Common myeloid progenitor, CD34-positive (primary cell): Measurements from ENCODE around the gene SLC24A3.
A peak's percentile ranks its signal among the peaks of the same experiment; 100 is the strongest.

Experiments
- CTCF ChIA-PET: fragments of 350-600 bp; sonication (Branson Sonifier 250); formaldehyde crosslinking; loops from one replicate; lab custom pipeline; 2021; ENCODE audit warnings: antibody characterized with exemption; lab: Charles Lee
- POLR2A ChIA-PET: fragments of 350-600 bp; sonication (Branson Sonifier 250); formaldehyde crosslinking; loops from one replicate; lab custom pipeline; 2021; ENCODE audit warnings: antibody characterized with exemption; lab: Charles Lee
- DNase-seq, 3 donors: peaks; one replicate each; pipeline versions ENCODE4 v3.0.0 to v3.0.0-alpha.2; 2013
- H3K27ac ChIP-seq, 2 experiments: 1 replicate in 1 of 2; 2 replicates in 1 of 2; pipeline ENCODE4 v1.7.0; 2013; ENCODE audit warnings: inconsistent platforms in 2 of 2, low read length in 2 of 2, mild to moderate bottlenecking in 2 of 2, low read depth in 1 of 2, moderate library complexity in 1 of 2; ENCODE audit not compliant: severe bottlenecking in 2 of 2, insufficient read depth in 1 of 2, poor library complexity in 1 of 2
- H3K27me3 ChIP-seq, 5 experiments: replicated peaks in 2 of 5; 1 replicate in 3 of 5; 2 replicates in 2 of 5; pipeline versions ENCODE4 v1.6.1 to v1.7.0; 2013; ENCODE audit warnings: low read length in 4 of 5, mild to moderate bottlenecking in 2 of 5, moderate library complexity in 2 of 5, inconsistent platforms in 1 of 5; ENCODE audit not compliant: insufficient read depth in 5 of 5, control insufficient read depth in 4 of 5
- H3K36me3 ChIP-seq, 4 experiments: 1 replicate in 2 of 4; 2 replicates in 2 of 4; pipeline versions ENCODE4 v1.6.1 to v1.7.0; 2013; ENCODE audit warnings: low read length in 3 of 4, control low read depth in 1 of 4, mild to moderate bottlenecking in 1 of 4; ENCODE audit not compliant: control insufficient read depth in 4 of 4, insufficient read depth in 4 of 4
- H3K4me1 ChIP-seq, 4 experiments: 1 replicate in 3 of 4; 2 replicates in 1 of 4; pipeline versions ENCODE4 v1.6.1 to v1.7.1; 2013; ENCODE audit warnings: low read length in 3 of 4, mild to moderate bottlenecking in 3 of 4, control low read depth in 1 of 4, inconsistent platforms in 1 of 4, moderate library complexity in 1 of 4; ENCODE audit not compliant: control insufficient read depth in 4 of 4, insufficient read depth in 4 of 4; ENCODE audit errors: control extremely low read depth in 1 of 4
- H3K4me3 ChIP-seq, 7 experiments: 1 replicate in 4 of 7; 2 replicates in 3 of 7; pipeline versions ENCODE4 v1.5.1 to v1.7.0; 2013; ENCODE audit warnings: mild to moderate bottlenecking in 7 of 7, low read length in 6 of 7, moderate library complexity in 6 of 7, inconsistent platforms in 2 of 7, low read depth in 2 of 7, control low read depth in 1 of 7; ENCODE audit not compliant: insufficient read depth in 4 of 7, control insufficient read depth in 1 of 7; ENCODE audit errors: extremely low read depth in 1 of 7
- H3K9me3 ChIP-seq, 5 experiments: 1 replicate in 4 of 5; 2 replicates in 1 of 5; pipeline versions ENCODE4 v1.6.1 to v1.7.1; 2013; ENCODE audit warnings: low read length in 4 of 5, mild to moderate bottlenecking in 2 of 5, inconsistent platforms in 1 of 5, low read depth in 1 of 5, moderate library complexity in 1 of 5; ENCODE audit not compliant: control insufficient read depth in 4 of 5, insufficient read depth in 2 of 5; ENCODE audit errors: control extremely low read depth in 1 of 5
- WGBS: methylation state at CpG from one replicate; pipeline ENCODE4 v1.1.5; 2013; ENCODE audit not compliant: insufficient coverage; 5-methylcytosine and 5-hydroxymethylcytosine counted together

The SLC24A3 gene

GRCh38 chr20:19465536-19465935 lies 253.1 kb downstream of the SLC24A3 start:
- ChIA-PET POLR2A (no interaction called here), CTCF (no interaction called here)
- 0% methylated on average over 2 of the region's 2 CpGs for WGBS
- H3K27me3 ChIP-seq: no peaks in the 10 kb centered on the region
- no peaks in the 10 kb centered on the region for H3K9me3 ChIP-seq
- H3K4me3 ChIP-seq: no peak overlapping the region
- H3K4me1 ChIP-seq: peaks cover 6 to 18% (median 11%) of the 10 kb centered on the region in 4 experiments
- no peaks in the 10 kb centered on the region for H3K36me3 ChIP-seq
- peak; percentile 57 to 93 (median 88) for DNase-seq
- H3K27ac ChIP-seq: no peak overlapping the region

- WGBS: 100% methylated on average over 7 of the region's 10 CpGs
- no peaks in the 10 kb centered on the region for H3K36me3 ChIP-seq
- H3K4me1 ChIP-seq: peaks cover 6 to 18% (median 11%) of the 10 kb centered on the region in 4 experiments
- DNase-seq: no peak
- H3K9me3 ChIP-seq: no peaks in the 10 kb centered on the region
- CTCF ChIA-PET: no interaction called here
- H3K27ac ChIP-seq: no peak overlapping the region
- no peak overlapping the region for H3K4me3 ChIP-seq
- POLR2A ChIA-PET: no interaction called here
- no peaks in the 10 kb centered on the region for H3K27me3 ChIP-seq
Measured at GRCh38 chr20:19466206-19466928, 253.9 kb downstream of the SLC24A3 start.

- CTCF ChIA-PET: no interaction called here
Measured at GRCh38 chr20:19473216-19473921, 260.9 kb downstream of the SLC24A3 start.

GRCh38 chr20:19473922-19474286 lies 261.5 kb downstream of the SLC24A3 start:
- H3K4me1 ChIP-seq: no peaks in the 10 kb centered on the region
- H3K27ac ChIP-seq: no peak overlapping the region
- no peaks in the 10 kb centered on the region for H3K36me3 ChIP-seq
- ChIA-PET CTCF (no interaction called here), POLR2A (no interaction called here)
- WGBS: 96% methylated on average over 6 of the region's 6 CpGs
- H3K27me3 ChIP-seq: no peaks in the 10 kb centered on the region
- H3K4me3 ChIP-seq: no peak overlapping the region
- no peaks in the 10 kb centered on the region for H3K9me3 ChIP-seq
- no peak for DNase-seq

More at GRCh38 chr20:19473216-19473921, 260.9 kb downstream of the SLC24A3 start:
- Histone ChIP-seq H3K27me3 (no peaks in the 10 kb centered on the region), H3K9me3 (no peaks in the 10 kb centered on the region), H3K27ac (no peak overlapping the region), H3K4me1 (no peaks in the 10 kb centered on the region), H3K36me3 (no peaks in the 10 kb centered on the region), H3K4me3 (no peak overlapping the region)
- peak in 2 of 3 donors; percentile 15 to 40 for DNase-seq
- 92% methylated on average over 4 of the region's 8 CpGs for WGBS
- POLR2A ChIA-PET: no interaction called here

- H3K4me3 ChIP-seq: no peak overlapping the region
- peak in 2 of 3 donors; percentile 40 to 56 for DNase-seq
- no peaks in the 10 kb centered on the region for H3K9me3 ChIP-seq
- CTCF ChIA-PET: no interaction called here
- H3K27me3 ChIP-seq: no peaks in the 10 kb centered on the region
- H3K27ac ChIP-seq: no peak overlapping the region
- 98% methylated on average over 3 of the region's 5 CpGs for WGBS
- H3K4me1 ChIP-seq: no peaks in the 10 kb centered on the region
- no peaks in the 10 kb centered on the region for H3K36me3 ChIP-seq
- POLR2A ChIA-PET: no interaction called here
Measured at GRCh38 chr20:19478320-19478895, 266.0 kb downstream of the SLC24A3 start.

GRCh38 chr20:19482726-19483125 lies 270.3 kb downstream of the SLC24A3 start:
- ChIA-PET POLR2A (no interaction called here), CTCF (no interaction called here)
- Histone ChIP-seq H3K27me3 (no peaks in the 10 kb centered on the region), H3K36me3 (no peaks in the 10 kb centered on the region), H3K4me1 (peaks cover 0 to 3% (median 1%) of the 10 kb centered on the region in 4 experiments), H3K4me3 (no peak overlapping the region), H3K27ac (no peak overlapping the region), H3K9me3 (no peaks in the 10 kb centered on the region)
- WGBS: 100% methylated on average over 2 of the region's 2 CpGs
- no peak for DNase-seq

- no peak for DNase-seq
- Histone ChIP-seq H3K4me1 (peaks cover 0 to 3% (median 1%) of the 10 kb centered on the region in 4 experiments), H3K27ac (no peak overlapping the region), H3K36me3 (no peaks in the 10 kb centered on the region), H3K9me3 (no peaks in the 10 kb centered on the region), H3K27me3 (no peaks in the 10 kb centered on the region), H3K4me3 (no peak overlapping the region)
- CTCF ChIA-PET: no interaction called here
- POLR2A ChIA-PET: interaction anchor here (0.6 kb wide), 1 partner anchor 34 kb away, joined by 3 read pairs; no protein-coding TSS in a partner anchor
Measured at GRCh38 chr20:19483309-19483708, 270.9 kb downstream of the SLC24A3 start.
